PC-9 (cell line): Measurements from ENCODE around the gene APOM.

Source experiments
- EZH2 ChIP-seq: fragments of 200-600 bp; sonication (generic); IDR thresholded peaks from 2 replicates; pipeline ENCODE4 v1.8.0; 2017; ENCODE audit warnings: antibody characterized with exemption, low read depth
- TF ChIP-seq, protein P1 (sequence below): fragments of 200-600 bp; sonication (generic); conservative IDR thresholded peaks from 2 replicates; pipeline ENCODE4 v1.6.1; 2017; ENCODE audit warnings: mixed run types, antibody characterized with exemption, mild to moderate bottlenecking, moderate library complexity

DNA sequence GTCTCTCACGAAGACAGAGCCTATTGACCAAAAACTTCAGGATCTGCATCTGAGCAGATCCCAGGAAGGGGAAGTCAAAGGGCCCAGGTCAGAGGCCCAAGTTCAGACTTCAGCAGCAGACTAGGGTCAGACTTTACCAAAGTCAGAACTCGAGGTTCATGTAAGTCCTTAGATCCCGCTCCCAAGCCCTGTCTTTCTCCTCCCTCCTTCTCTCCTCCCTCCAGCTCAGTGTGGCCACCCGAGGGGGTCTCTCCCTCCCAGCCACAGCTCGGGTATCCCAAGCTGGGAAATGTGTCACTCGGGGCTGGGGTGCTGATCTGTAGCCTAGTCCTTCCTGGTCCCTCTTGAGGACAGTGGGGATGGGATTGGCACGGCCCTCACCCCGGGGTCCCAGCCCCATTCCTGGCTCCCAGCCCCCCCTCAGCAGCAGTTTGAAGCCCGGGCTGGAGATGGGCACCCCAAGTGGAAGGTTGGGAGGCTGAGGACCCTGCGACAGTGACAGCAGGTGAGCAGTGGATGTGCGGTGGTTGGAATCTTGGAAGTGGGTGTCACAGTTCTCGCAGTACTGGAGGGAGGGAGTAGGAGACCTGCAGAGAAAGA is 6.5 kb downstream of the APOM start:
- TF ChIP-seq, protein P1, sequence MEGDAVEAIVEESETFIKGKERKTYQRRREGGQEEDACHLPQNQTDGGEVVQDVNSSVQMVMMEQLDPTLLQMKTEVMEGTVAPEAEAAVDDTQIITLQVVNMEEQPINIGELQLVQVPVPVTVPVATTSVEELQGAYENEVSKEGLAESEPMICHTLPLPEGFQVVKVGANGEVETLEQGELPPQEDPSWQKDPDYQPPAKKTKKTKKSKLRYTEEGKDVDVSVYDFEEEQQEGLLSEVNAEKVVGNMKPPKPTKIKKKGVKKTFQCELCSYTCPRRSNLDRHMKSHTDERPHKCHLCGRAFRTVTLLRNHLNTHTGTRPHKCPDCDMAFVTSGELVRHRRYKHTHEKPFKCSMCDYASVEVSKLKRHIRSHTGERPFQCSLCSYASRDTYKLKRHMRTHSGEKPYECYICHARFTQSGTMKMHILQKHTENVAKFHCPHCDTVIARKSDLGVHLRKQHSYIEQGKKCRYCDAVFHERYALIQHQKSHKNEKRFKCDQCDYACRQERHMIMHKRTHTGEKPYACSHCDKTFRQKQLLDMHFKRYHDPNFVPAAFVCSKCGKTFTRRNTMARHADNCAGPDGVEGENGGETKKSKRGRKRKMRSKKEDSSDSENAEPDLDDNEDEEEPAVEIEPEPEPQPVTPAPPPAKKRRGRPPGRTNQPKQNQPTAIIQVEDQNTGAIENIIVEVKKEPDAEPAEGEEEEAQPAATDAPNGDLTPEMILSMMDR = no peak
- no peak for TF ChIP-seq EZH2
